Tibial artery (tissue), 4 donors: ENCODE results near the gene ALPL.

Experiments used
- DNase-seq, 2 donors: peaks; one replicate each; pipeline ENCODE4 v3.0.0-alpha.2; 2019
- H3K27ac ChIP-seq, 2 donors: fragments of 200-600 bp; sonication (generic) in 1 of 2; 1 replicate in 1 of 2; 2 replicates in 1 of 2; pipeline ENCODE4 v1.5.1; 2018 to 2019; ENCODE audit warnings: mild to moderate bottlenecking in 1 of 2
- H3K27me3 ChIP-seq, 2 donors: fragments of 200-600 bp; sonication (generic) in 1 of 2; one replicate each; pipeline versions ENCODE4 v1.5.1 to v1.6.0; 2016 to 2019
- H3K36me3 ChIP-seq, 3 donors: fragments of 200-600 bp; sonication (generic) in 2 of 3; one replicate each; pipeline ENCODE4 v1.5.1; 2016 to 2019; ENCODE audit warnings: mild to moderate bottlenecking in 2 of 3
- H3K4me1 ChIP-seq, 4 donors: fragments of 200-600 bp; sonication (generic) in 2 of 4; 1 replicate in 3 of 4; 2 replicates in 1 of 4; pipeline ENCODE4 v1.5.1; 2016 to 2019
- H3K4me3 ChIP-seq, 2 donors: fragments of 200-600 bp; sonication (generic) in 1 of 2; 1 replicate in 1 of 2; 2 replicates in 1 of 2; pipeline ENCODE4 v1.5.1; 2018 to 2019; ENCODE audit warnings: mild to moderate bottlenecking in 2 of 2
- H3K9me3 ChIP-seq, 3 donors: fragments of 200-600 bp; sonication (generic) in 1 of 3; one replicate each; pipeline ENCODE4 v1.5.1; 2016 to 2019
- CTCF ChIP-seq, 2 experiments: fragments of 200-600 bp in 1 of 2; fragments of 450-650 bp in 1 of 2; IDR thresholded peaks; one replicate each; pipeline ENCODE4 v1.5.1; 2017 to 2019; ENCODE audit warnings: antibody characterized with exemption in 2 of 2, mild to moderate bottlenecking in 1 of 2, moderate library complexity in 1 of 2
- intact Hi-C: fragments of 100-400 bp; cut with DNase I; formaldehyde crosslinking; loops from one replicate; pipeline ENCODE4 v1.15.0; 2023; ENCODE audit warnings: low total_unique reads

ALPL gene

GRCh38 chr1:21584096-21584495 lies 74.9 kb downstream of the ALPL start:
- intact Hi-C loops, result no loop called here
- no peak overlapping the region for H3K27ac ChIP-seq
- H3K9me3 ChIP-seq, result peaks cover 0 to 3% (median 0%) of the 10 kb centered on the region in 3 donors
- H3K4me3 ChIP-seq, result no peak overlapping the region
- no peaks in the 10 kb centered on the region for H3K36me3 ChIP-seq
- no peak for TF ChIP-seq CTCF (IDR thresholded peaks at IDR 0.05)
- no peak for DNase-seq
- H3K4me1 ChIP-seq, result peaks cover 0 to 12% (median 6%) of the 10 kb centered on the region in 4 donors
- peaks cover 0 to 65% of the 10 kb centered on the region in 2 donors for H3K27me3 ChIP-seq

GRCh38 chr1:21585037-21585436 lies 75.8 kb downstream of the ALPL start:
- Histone ChIP-seq H3K4me3 (no peak overlapping the region), H3K27ac (no peak overlapping the region), H3K4me1 (peaks cover 0 to 12% (median 6%) of the 10 kb centered on the region in 4 donors), H3K36me3 (no peaks in the 10 kb centered on the region), H3K27me3 (peaks cover 0 to 65% of the 10 kb centered on the region in 2 donors), H3K9me3 (peaks cover 0 to 3% (median 0%) of the 10 kb centered on the region in 3 donors)
- no peak for TF ChIP-seq CTCF (IDR thresholded peaks at IDR 0.05)
- intact Hi-C loops, result no loop called here
- no peak for DNase-seq

GRCh38 chr1:21586222-21586621 lies 77.0 kb downstream of the ALPL start:
- TF ChIP-seq CTCF (IDR thresholded peaks at IDR 0.05), result no peak
- no peak for DNase-seq
- intact Hi-C loops, result no loop called here
- no peak overlapping the region for H3K4me3 ChIP-seq
- peaks cover 0 to 17% (median 7%) of the 10 kb centered on the region in 4 donors for H3K4me1 ChIP-seq
- no peaks in the 10 kb centered on the region for H3K36me3 ChIP-seq
- H3K9me3 ChIP-seq, result no peaks in the 10 kb centered on the region
- H3K27me3 ChIP-seq, result peaks cover 0 to 74% of the 10 kb centered on the region in 2 donors
- H3K27ac ChIP-seq, result no peak overlapping the region

GRCh38 chr1:21586846-21587601 lies 77.8 kb downstream of the ALPL start:
- DNase-seq, result peak; percentile 38 to 72
- Histone ChIP-seq H3K36me3 (no peaks in the 10 kb centered on the region), H3K9me3 (no peaks in the 10 kb centered on the region), H3K4me3 (no peak overlapping the region), H3K27me3 (peaks cover 0 to 80% of the 10 kb centered on the region in 2 donors), H3K4me1 (peaks cover 0 to 17% (median 7%) of the 10 kb centered on the region in 4 donors), H3K27ac (no peak overlapping the region)
- intact Hi-C loops, result no loop called here
- TF ChIP-seq CTCF (IDR thresholded peaks at IDR 0.05), result no peak

GRCh38 chr1:21587602-21587953 lies 78.4 kb downstream of the ALPL start:
- Histone ChIP-seq H3K27ac (no peak overlapping the region), H3K27me3 (peaks cover 0 to 85% of the 10 kb centered on the region in 2 donors), H3K36me3 (no peaks in the 10 kb centered on the region), H3K9me3 (no peaks in the 10 kb centered on the region), H3K4me1 (peaks cover 0 to 17% (median 7%) of the 10 kb centered on the region in 4 donors), H3K4me3 (no peak overlapping the region)
- no peak for TF ChIP-seq CTCF (IDR thresholded peaks at IDR 0.05)
- no peak for DNase-seq
- intact Hi-C loops, result no loop called here
